Activated CD4-positive, alpha-beta T cell treated with anti-CD3 and anti-CD28 coated beads, Interleukin-2, Interleukin-6, amounts not matched to agents 100 ng/mL and 50 ng/mL, durations not matched to agents 16 hours and 8 hours (primary cell): ENCODE measurements around the gene TCF7.

Experiments used
- DNase-seq: peaks from one replicate; pipeline ENCODE4 v3.0.0-alpha.2; 2020

The TCF7 gene

GRCh38 chr5:134184155-134185135, 70.0 kb downstream of the TCF7 start:
- peak; percentile 86 for DNase-seq

GRCh38 chr5:134188092-134188491, 73.6 kb downstream of the TCF7 start:
- no peak for DNase-seq

GRCh38 chr5:134189031-134189430, 74.5 kb downstream of the TCF7 start:
- DNase-seq, result no peak

GRCh38 chr5:134195666-134196065, 81.2 kb downstream of the TCF7 start:
- DNase-seq, result no peak
